Upper lobe of left lung (tissue), 6 donors: Measurements from ENCODE around the gene PHF1. TPM values are rescaled to one million over a fixed set of nuclear protein-coding genes. Genes with fewer than 3 reads are reported as not detected.

Source experiments
- ATAC-seq, 2 donors: fragments of 200-7000 bp; cut with Tn5 transposase; one replicate each; pipeline ENCODE4 v1.9.1; 2022; ENCODE audit warnings: mild to moderate bottlenecking in 2 of 2, moderate library complexity in 2 of 2; ENCODE audit not compliant: low FRiP score in 2 of 2
- DNase-seq, 2 donors: peaks; one replicate each; pipeline ENCODE4 v3.0.0-alpha.2; 2019 to 2020
- H3K27ac ChIP-seq, 4 donors: fragments of 200-600 bp; sonication (generic); one replicate each; pipeline ENCODE4 v1.5.1; 2016 to 2019
- H3K27me3 ChIP-seq, 4 donors: fragments of 200-600 bp; sonication (generic); one replicate each; pipeline ENCODE4 v1.5.1; 2017 to 2019
- H3K36me3 ChIP-seq, 4 donors: fragments of 200-600 bp; sonication (generic); one replicate each; pipeline ENCODE4 v1.5.1; 2016 to 2019
- H3K4me1 ChIP-seq, 4 donors: fragments of 200-600 bp; sonication (generic); one replicate each; pipeline ENCODE4 v1.5.1; 2018 to 2019
- H3K4me3 ChIP-seq, 4 donors: fragments of 200-600 bp; sonication (generic); one replicate each; pipeline ENCODE4 v1.5.1; 2017 to 2019; ENCODE audit warnings: mild to moderate bottlenecking in 2 of 4, moderate library complexity in 1 of 4
- H3K9me3 ChIP-seq, 4 donors: fragments of 200-600 bp; sonication (generic); one replicate each; pipeline ENCODE4 v1.5.1; 2018 to 2019
- EP300 ChIP-seq, 4 donors: sonication (generic); formaldehyde crosslinking; IDR thresholded peaks; one replicate each; pipeline ENCODE4 v1.5.1; 2017; ENCODE audit warnings: antibody characterized with exemption in 4 of 4, control low read depth in 2 of 4
- POLR2A ChIP-seq, 4 donors: fragments of 450-650 bp; IDR thresholded peaks; one replicate each; pipeline ENCODE4 v1.5.1; 2016 to 2017; ENCODE audit warnings: antibody characterized with exemption in 4 of 4, mild to moderate bottlenecking in 2 of 4
- POLR2AphosphoS5 ChIP-seq, 2 donors: sonication (generic); formaldehyde crosslinking; IDR thresholded peaks; one replicate each; pipeline ENCODE4 v1.5.1; 2017; ENCODE audit warnings: antibody characterized with exemption in 2 of 2
- WGBS, 2 donors: methylation state at CpG; one replicate each; pipeline ENCODE4 v1.1.5; 2017 to 2018; 5-methylcytosine and 5-hydroxymethylcytosine counted together
- total RNA-seq, 6 donors: library from RNA; depleted of rRNA in 4 of 6; stranded (reverse); fragments of >200 nt in 4 of 6; gene quantifications; one replicate each; pipeline versions ENCODE4 v1.1.0 to v1.2.1, GENCODE V29; 2016 to 2021
- TF ChIP-seq, protein P1 (sequence below), 6 experiments: fragments of 450-650 bp in 4 of 6; fragments of 200-600 bp in 2 of 6; sonication (generic) in 2 of 6; IDR thresholded peaks; one replicate each; pipeline ENCODE4 v1.5.1; 2016 to 2019; ENCODE audit warnings: antibody characterized with exemption in 6 of 6
- donor health status: DM: no; HTN: no; CAD: no; lungs with moderate emphysema.
- donor health status: DM: no; HTN: yes; CAD: no; lungs with severe emphysema.

The PHF1 gene
- total RNA-seq, 6 donors from 2014 or later: 61.7 to 150 (median 65.5) TPM

DNA sequence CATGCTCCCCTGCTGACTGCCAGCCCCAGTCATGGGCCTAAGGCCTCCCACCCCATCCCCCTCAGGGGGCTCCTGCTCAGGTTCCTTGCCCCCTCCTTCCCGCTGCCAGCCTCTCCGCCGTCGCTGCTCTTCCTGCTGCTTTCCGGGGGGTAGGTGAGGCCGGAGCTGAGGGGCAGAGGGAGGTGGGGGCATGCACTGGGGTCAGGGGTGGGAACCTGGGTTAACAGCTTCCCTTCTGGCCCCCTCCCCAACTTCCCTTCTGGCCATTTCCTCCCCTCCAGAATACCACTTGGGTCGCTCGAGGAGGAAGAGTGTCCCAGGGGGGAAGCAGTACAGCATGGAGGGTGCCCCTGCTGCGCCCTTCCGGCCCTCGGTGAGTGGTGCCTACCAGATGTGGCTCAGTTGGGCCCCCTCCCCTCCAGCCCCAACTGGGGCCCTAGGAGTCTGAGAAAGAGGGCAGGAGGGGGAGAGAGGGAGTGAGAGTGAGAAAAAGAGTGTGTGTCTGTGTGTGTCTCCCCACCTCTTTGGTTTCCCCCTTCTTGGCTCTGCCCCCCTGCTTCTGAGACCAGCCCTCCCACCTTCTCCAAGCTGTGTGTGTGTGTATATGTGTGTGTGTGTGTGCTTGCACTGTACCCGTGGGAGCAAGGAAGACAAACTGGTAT lies 21.2 kb downstream of the PHF1 start:
- TF ChIP-seq POLR2A (IDR thresholded peaks at IDR 0.05) (no peak), POLR2AphosphoS5 (IDR thresholded peaks at IDR 0.05) (no peak), EP300 (IDR thresholded peaks at IDR 0.05) (no peak)
- TF ChIP-seq, protein P1, sequence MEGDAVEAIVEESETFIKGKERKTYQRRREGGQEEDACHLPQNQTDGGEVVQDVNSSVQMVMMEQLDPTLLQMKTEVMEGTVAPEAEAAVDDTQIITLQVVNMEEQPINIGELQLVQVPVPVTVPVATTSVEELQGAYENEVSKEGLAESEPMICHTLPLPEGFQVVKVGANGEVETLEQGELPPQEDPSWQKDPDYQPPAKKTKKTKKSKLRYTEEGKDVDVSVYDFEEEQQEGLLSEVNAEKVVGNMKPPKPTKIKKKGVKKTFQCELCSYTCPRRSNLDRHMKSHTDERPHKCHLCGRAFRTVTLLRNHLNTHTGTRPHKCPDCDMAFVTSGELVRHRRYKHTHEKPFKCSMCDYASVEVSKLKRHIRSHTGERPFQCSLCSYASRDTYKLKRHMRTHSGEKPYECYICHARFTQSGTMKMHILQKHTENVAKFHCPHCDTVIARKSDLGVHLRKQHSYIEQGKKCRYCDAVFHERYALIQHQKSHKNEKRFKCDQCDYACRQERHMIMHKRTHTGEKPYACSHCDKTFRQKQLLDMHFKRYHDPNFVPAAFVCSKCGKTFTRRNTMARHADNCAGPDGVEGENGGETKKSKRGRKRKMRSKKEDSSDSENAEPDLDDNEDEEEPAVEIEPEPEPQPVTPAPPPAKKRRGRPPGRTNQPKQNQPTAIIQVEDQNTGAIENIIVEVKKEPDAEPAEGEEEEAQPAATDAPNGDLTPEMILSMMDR (IDR thresholded peaks at IDR 0.05): no peak
- peak overlapping the region in 1 of 4 donors; percentile 27 for H3K4me3 ChIP-seq
- H3K36me3 ChIP-seq: peaks cover 0 to 19% (median 9%) of the 10 kb centered on the region in 4 donors
- H3K27ac ChIP-seq: peak overlapping the region in 1 of 4 donors; percentile 25
- H3K27me3 ChIP-seq: no peaks in the 10 kb centered on the region
- WGBS, 2 donors: 42 to 59% methylated on average over 7 to 12 of the region's 12 CpGs
- peaks cover 27 to 49% (median 44%) of the 10 kb centered on the region in 4 donors for H3K4me1 ChIP-seq
- ATAC-seq: no peak
- DNase-seq: no peak
- H3K9me3 ChIP-seq: no peaks in the 10 kb centered on the region

DNA sequence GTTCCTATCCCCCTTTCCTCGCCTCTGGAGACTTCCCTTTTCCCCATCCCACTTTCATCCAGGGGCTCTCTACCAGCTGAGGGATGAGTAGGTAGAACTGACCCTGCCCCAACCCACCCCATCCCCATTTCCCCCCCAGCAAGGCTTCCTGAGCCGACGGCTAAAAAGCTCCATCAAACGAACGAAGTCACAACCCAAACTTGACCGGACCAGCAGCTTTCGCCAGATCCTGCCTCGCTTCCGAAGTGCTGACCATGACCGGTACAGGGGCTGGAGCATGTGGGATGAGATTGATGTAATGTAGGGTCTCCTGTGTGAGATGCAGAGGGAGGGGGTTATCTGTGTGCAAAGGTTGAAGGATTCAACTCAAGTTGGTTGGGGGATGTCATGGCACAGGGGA lies 21.7 kb downstream of the PHF1 start:
- 82 to 83% methylated on average over 10 of the region's 10 CpGs for WGBS, 2 donors
- Histone ChIP-seq H3K9me3 (no peaks in the 10 kb centered on the region), H3K4me1 (peaks cover 21 to 44% (median 39%) of the 10 kb centered on the region in 4 donors), H3K27ac (no peak overlapping the region), H3K4me3 (no peak overlapping the region), H3K36me3 (peaks cover 0 to 24% (median 13%) of the 10 kb centered on the region in 4 donors), H3K27me3 (no peaks in the 10 kb centered on the region)
- TF ChIP-seq POLR2A (IDR thresholded peaks at IDR 0.05): no peak
- no peak for ATAC-seq
- no peak for DNase-seq

DNA sequence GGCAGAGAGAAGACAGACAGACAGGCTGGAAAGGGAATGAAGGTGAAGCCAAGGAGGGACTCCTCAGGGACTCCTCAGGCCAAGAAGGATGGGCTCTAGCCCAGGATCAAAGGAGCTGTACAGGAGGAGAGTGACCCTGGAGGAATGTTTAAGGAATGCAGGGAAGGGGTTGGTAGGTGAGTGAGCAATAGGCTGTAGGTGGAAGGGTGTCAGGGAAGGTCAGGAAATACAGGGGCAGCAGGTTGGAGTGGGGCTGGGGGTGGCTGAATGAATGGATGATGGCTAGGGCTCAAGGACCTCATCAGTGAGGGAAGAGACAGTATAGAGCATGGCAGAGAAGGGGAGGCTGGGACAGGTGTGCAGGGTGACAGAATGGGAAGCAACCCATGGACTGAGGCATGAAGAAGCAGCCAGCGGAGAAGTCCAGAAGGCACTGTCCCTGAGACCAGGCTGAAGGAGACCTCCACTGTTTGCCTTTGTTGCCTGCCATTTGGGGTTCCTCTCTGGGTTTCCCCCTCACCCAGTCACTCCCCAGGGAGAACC lies 22.3 kb downstream of the PHF1 start:
- no peak for DNase-seq
- no peak overlapping the region for H3K4me3 ChIP-seq
- TF ChIP-seq POLR2A (IDR thresholded peaks at IDR 0.05) (no peak), POLR2AphosphoS5 (IDR thresholded peaks at IDR 0.05) (no peak), EP300 (IDR thresholded peaks at IDR 0.05) (no peak)
- TF ChIP-seq, protein P1 (IDR thresholded peaks at IDR 0.05): no peak
- no peak for ATAC-seq
- H3K9me3 ChIP-seq: no peaks in the 10 kb centered on the region
- 92 to 100% methylated on average over 1 of the region's 1 CpG for WGBS, 2 donors
- H3K36me3 ChIP-seq: peaks cover 0 to 29% (median 18%) of the 10 kb centered on the region in 4 donors
- peaks cover 21 to 41% (median 38%) of the 10 kb centered on the region in 4 donors for H3K4me1 ChIP-seq
- no peak overlapping the region for H3K27ac ChIP-seq
- no peaks in the 10 kb centered on the region for H3K27me3 ChIP-seq

DNA sequence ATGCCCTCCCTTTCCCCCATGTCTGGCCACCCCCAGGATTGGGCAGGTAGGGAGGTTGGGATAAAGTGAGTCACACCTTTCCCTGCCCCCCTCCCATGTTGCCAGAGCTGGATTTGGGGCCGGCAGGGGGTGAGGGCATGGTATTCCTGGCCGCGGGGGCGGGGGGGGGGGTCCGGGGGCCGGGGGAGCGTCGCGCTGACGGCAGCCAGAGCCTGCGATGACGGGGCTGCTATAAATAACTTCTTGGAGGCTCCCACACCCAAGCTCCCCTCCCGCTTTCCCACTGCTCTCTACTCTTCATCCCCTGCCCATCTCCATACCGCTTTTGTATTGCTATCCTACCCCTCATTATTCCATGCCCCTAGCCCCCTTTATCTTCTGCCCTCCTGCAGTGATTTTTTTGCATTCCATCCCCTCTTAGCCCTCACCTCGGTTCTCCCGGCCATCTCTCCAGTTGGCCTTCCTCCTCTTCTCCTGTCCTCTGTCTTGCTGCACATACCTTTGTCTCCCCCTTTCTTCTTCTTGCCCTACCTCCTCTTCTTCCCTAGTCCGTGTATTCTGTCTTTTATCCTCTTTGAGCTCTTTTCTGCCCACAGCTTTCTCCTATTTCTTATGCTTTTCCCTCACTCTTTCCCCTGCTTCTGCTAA lies 22.9 kb downstream of the PHF1 start:
- TF ChIP-seq POLR2AphosphoS5 (IDR thresholded peaks at IDR 0.05) (no peak), POLR2A (IDR thresholded peaks at IDR 0.05) (no peak)
- Histone ChIP-seq H3K27me3 (no peaks in the 10 kb centered on the region), H3K4me3 (no peak overlapping the region), H3K36me3 (peaks cover 0 to 35% (median 24%) of the 10 kb centered on the region in 4 donors), H3K27ac (no peak overlapping the region), H3K9me3 (no peaks in the 10 kb centered on the region), H3K4me1 (peaks cover 15 to 35% (median 33%) of the 10 kb centered on the region in 4 donors)
- WGBS, 2 donors: 28 to 37% methylated on average over 15 to 16 of the region's 17 CpGs
- DNase-seq (no peak), ATAC-seq (no peak)

DNA sequence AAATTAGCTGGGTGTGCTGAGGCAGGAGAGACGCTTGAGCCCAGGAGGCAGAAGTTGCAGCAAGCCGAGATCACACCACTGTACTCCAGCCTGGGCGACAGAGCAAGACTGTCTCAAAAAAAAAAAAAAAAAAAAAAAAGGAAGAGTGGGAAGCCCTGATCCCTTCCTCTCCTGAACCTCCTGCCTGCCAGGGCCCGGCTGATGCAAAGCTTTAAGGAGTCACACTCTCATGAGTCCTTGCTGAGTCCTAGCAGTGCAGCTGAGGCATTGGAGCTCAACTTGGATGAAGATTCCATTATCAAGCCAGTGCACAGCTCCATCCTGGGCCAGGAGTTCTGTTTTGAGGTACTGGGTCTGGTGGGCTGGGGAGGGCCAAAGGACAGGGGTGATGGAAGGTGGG lies 24.1 kb downstream of the PHF1 start:
- TF ChIP-seq POLR2A (IDR thresholded peaks at IDR 0.05) (no peak), EP300 (IDR thresholded peaks at IDR 0.05) (no peak), POLR2AphosphoS5 (IDR thresholded peaks at IDR 0.05) (no peak)
- TF ChIP-seq, protein P1 (IDR thresholded peaks at IDR 0.05): no peak
- no peak for DNase-seq
- ATAC-seq: no peak
- Histone ChIP-seq H3K27ac (no peak overlapping the region), H3K9me3 (no peaks in the 10 kb centered on the region), H3K4me3 (no peak overlapping the region), H3K36me3 (peaks cover 0 to 41% (median 28%) of the 10 kb centered on the region in 4 donors), H3K27me3 (no peaks in the 10 kb centered on the region), H3K4me1 (peaks cover 11 to 23% (median 21%) of the 10 kb centered on the region in 4 donors)
- WGBS, 2 donors: 71 to 83% methylated on average over 4 of the region's 4 CpGs
